CD14-positive monocyte (primary cell): ENCODE results near the gene IDH2. TPM values are rescaled to one million over a fixed set of nuclear protein-coding genes. Genes with fewer than 3 reads are reported as not detected.

Source experiments
- DNase-seq, 3 donors: peaks; one replicate each; pipeline ENCODE4 v3.0.0-alpha.2; 2011 to 2022
- H2AFZ ChIP-seq: 2 replicates; pipeline ENCODE4 v1.6.0; 2012; ENCODE audit warnings: mild to moderate bottlenecking, low read depth, low read length, inconsistent platforms; ENCODE audit not compliant: insufficient read depth, poor library complexity, severe bottlenecking
- H3K27ac ChIP-seq, 2 donors: 1 replicate in 1 of 2; 2 replicates in 1 of 2; pipeline ENCODE4 v1.5.1; 2012 to 2013; ENCODE audit warnings: low read length in 2 of 2, control low read depth in 1 of 2, inconsistent platforms in 1 of 2, low read depth in 1 of 2, mild to moderate bottlenecking in 1 of 2
- H3K27me3 ChIP-seq, 2 donors: one replicate each; pipeline versions ENCODE4 v1.6.0 to v1.6.1; 2011 to 2013; ENCODE audit warnings: low read length in 2 of 2; ENCODE audit not compliant: control insufficient read depth in 2 of 2, insufficient read depth in 2 of 2
- H3K36me3 ChIP-seq, 2 donors: replicated peaks in 1 of 2; 1 replicate in 1 of 2; 2 replicates in 1 of 2; pipeline versions ENCODE4 v1.5.1 to v1.6.1; 2012 to 2013; ENCODE audit warnings: low read length in 2 of 2, control low read depth in 1 of 2, inconsistent platforms in 1 of 2, mild to moderate bottlenecking in 1 of 2; ENCODE audit not compliant: insufficient read depth in 2 of 2, control insufficient read depth in 1 of 2
- H3K4me1 ChIP-seq, 2 donors: 1 replicate in 1 of 2; 2 replicates in 1 of 2; pipeline versions ENCODE4 v1.5.1 to v1.6.1; 2012 to 2013; ENCODE audit warnings: low read length in 2 of 2, control low read depth in 1 of 2, inconsistent platforms in 1 of 2, mild to moderate bottlenecking in 1 of 2, moderate library complexity in 1 of 2; ENCODE audit not compliant: insufficient read depth in 2 of 2, control insufficient read depth in 1 of 2
- H3K4me2 ChIP-seq: replicated peaks from 2 replicates; pipeline ENCODE3; 2012; ENCODE audit warnings: low read length, moderate library complexity, mild to moderate bottlenecking; ENCODE audit not compliant: poor library complexity, severe bottlenecking; ENCODE audit errors: extremely low read depth
- H3K4me3 ChIP-seq, 3 experiments: fragments of 200-600 bp in 1 of 3; sonication (generic) in 1 of 3; replicated peaks in 1 of 3; 1 replicate in 2 of 3; 2 replicates in 1 of 3; pipeline ENCODE4 v1.5.1; 2011 to 2013; ENCODE audit warnings: low read length in 3 of 3, mild to moderate bottlenecking in 3 of 3, control low read depth in 2 of 3, low read depth in 2 of 3, inconsistent platforms in 1 of 3, moderate library complexity in 1 of 3
- H3K79me2 ChIP-seq: 2 replicates; pipeline ENCODE4 v1.6.0; 2012; ENCODE audit warnings: mild to moderate bottlenecking, control low read depth, inconsistent platforms, low read length, moderate library complexity; ENCODE audit not compliant: insufficient read depth
- H3K9ac ChIP-seq: 2 replicates; pipeline ENCODE4 v1.6.0; 2017; ENCODE audit warnings: low read length, mild to moderate bottlenecking; ENCODE audit not compliant: insufficient read depth, poor library complexity, severe bottlenecking
- H3K9me3 ChIP-seq, 2 donors: replicated peaks in 1 of 2; 1 replicate in 1 of 2; 2 replicates in 1 of 2; pipeline versions ENCODE4 v1.5.1 to v1.6.1; 2012 to 2013; ENCODE audit warnings: low read length in 2 of 2, control low read depth in 1 of 2; ENCODE audit not compliant: control insufficient read depth in 1 of 2, insufficient read depth in 1 of 2
- H4K20me1 ChIP-seq: 2 replicates; pipeline ENCODE4 v1.6.0; 2012; ENCODE audit warnings: mild to moderate bottlenecking, low read length, control low read depth, moderate library complexity; ENCODE audit not compliant: insufficient read depth
- H3K27ac Mint-ChIP-seq, 7 donors: one replicate each; pipeline ENCODE4 v1.8.0; 2020; ENCODE audit warnings: mild to moderate bottlenecking in 7 of 7, mixed read lengths in 7 of 7, moderate library complexity in 6 of 7, inconsistent platforms in 2 of 7
- H3K27me3 Mint-ChIP-seq, 3 donors: one replicate each; pipeline ENCODE4 v1.8.0; 2021 to 2022; ENCODE audit warnings: low read depth in 3 of 3, mild to moderate bottlenecking in 3 of 3, mixed read lengths in 3 of 3, moderate library complexity in 3 of 3, inconsistent platforms in 1 of 3
- H3K36me3 Mint-ChIP-seq, 2 donors: one replicate each; pipeline ENCODE4 v1.8.0; 2020; ENCODE audit warnings: mixed read lengths in 2 of 2, inconsistent platforms in 1 of 2, mild to moderate bottlenecking in 1 of 2
- H3K4me1 Mint-ChIP-seq: one replicate; pipeline ENCODE4 v1.8.0; 2020; ENCODE audit warnings: mild to moderate bottlenecking, mixed read lengths
- H3K4me3 Mint-ChIP-seq, 2 donors: one replicate each; pipeline ENCODE4 v1.8.0; 2020; ENCODE audit warnings: mild to moderate bottlenecking in 2 of 2, mixed read lengths in 2 of 2, moderate library complexity in 1 of 2
- H3K9me3 Mint-ChIP-seq, 7 donors: one replicate each; pipeline ENCODE4 v1.8.0; 2020 to 2022; ENCODE audit warnings: mixed read lengths in 7 of 7, mild to moderate bottlenecking in 6 of 7, moderate library complexity in 6 of 7, inconsistent platforms in 2 of 7
- WGBS: methylation state at CpG from one replicate; pipeline ENCODE4 v1.1.5; 2013; ENCODE audit warnings: missing lambda C conversion rate; ENCODE audit not compliant: insufficient coverage; 5-methylcytosine and 5-hydroxymethylcytosine counted together
- intact Hi-C, 2 donors: fragments of 100-400 bp; cut with micrococcal nuclease; formaldehyde crosslinking; loops; one replicate each; pipeline versions ENCODE4 v1.15.0 to v1.15.1; 2023
- polyA plus RNA-seq, 3 donors: library from polyadenylated mRNA; depleted of rRNA in 1 of 3; unstranded in 2 of 3; stranded (reverse) in 1 of 3; fragments of 300-500 nt in 2 of 3; fragments of >200 nt in 1 of 3; fragmentation: Illumina TruSeq in 2 of 3; gene quantifications; 1 replicate in 2 of 3; 2 replicates in 1 of 3; pipeline ENCODE4 v1.2.3, GENCODE V29; 2012 to 2021
- TF ChIP-seq, protein P1 (sequence below): fragments of 200-600 bp; IDR thresholded peaks from one replicate; pipeline ENCODE4 v1.8.0; 2022; ENCODE audit warnings: antibody characterized with exemption, mild to moderate bottlenecking

IDH2 gene
- polyA plus RNA-seq, 3 donors: 40.6 to 115 (median 82.2) TPM

DNA sequence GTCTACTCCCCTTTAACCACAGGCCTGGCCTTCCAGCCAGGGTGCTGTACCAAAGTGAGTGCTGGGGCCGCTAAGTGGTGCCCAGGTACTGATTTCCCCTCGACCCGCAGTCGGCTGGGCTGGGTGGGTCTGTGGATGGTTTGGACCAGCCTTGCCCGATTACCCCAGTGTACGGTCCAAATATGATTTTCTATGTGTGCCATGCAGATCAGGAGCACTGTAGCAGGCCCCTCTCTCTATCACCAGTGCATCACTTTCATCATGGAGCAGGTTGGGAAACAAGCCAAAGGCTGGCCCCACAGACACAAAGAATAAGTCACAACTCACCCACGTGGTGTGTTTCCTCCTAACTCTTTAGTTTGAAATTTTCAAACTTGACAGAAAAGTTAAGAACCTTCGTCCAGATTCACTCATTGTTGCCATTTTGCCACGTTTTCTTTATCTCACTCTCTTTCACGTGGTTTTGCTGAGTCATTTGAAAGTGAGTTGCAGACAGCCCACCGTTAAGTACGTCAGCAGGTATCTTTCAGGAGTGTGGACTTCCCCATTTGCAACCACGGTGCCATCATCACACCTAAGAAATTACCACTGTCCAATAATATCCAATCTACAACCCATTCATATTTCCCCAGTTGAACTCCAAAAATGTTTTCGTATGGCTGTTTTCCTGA is 64.2 kb downstream of the IDH2 start:
- Mint-ChIP-seq H3K4me3 (no peak overlapping the region), H3K27me3 (peaks cover 0 to 2% (median 2%) of the 10 kb centered on the region in 3 donors), H3K36me3 (peaks cover 17 to 36% of the 10 kb centered on the region in 2 donors), H3K4me1 (peaks cover 87% of the 10 kb centered on the region), H3K27ac (peak overlapping the region; percentile 93 to 99 (median 98)), H3K9me3 (no peaks in the 10 kb centered on the region)
- Histone ChIP-seq H3K4me3 (peak overlapping the region in 1 of 3 experiments; percentile 39), H3K9me3 (no peaks in the 10 kb centered on the region), H3K36me3 (peaks cover 7 to 12% of the 10 kb centered on the region in 2 donors), H3K4me2 (peak overlapping the region; percentile 2), H2AFZ (no peak overlapping the region), H3K27ac (peak overlapping the region; percentile 91 to 97), H3K9ac (no peak overlapping the region), H3K4me1 (peaks cover 80 to 89% of the 10 kb centered on the region in 2 donors), H3K79me2 (peaks cover 81% of the 10 kb centered on the region), H4K20me1 (no peaks in the 10 kb centered on the region), H3K27me3 (no peaks in the 10 kb centered on the region)
- intact Hi-C loops: loop anchor here (5.0 to 10.0 kb wide), 3 partner anchors 34 to 63 kb away; partner anchors contain the start of gene ZNF710 (in 1 of the 2)
- TF ChIP-seq, protein P1, sequence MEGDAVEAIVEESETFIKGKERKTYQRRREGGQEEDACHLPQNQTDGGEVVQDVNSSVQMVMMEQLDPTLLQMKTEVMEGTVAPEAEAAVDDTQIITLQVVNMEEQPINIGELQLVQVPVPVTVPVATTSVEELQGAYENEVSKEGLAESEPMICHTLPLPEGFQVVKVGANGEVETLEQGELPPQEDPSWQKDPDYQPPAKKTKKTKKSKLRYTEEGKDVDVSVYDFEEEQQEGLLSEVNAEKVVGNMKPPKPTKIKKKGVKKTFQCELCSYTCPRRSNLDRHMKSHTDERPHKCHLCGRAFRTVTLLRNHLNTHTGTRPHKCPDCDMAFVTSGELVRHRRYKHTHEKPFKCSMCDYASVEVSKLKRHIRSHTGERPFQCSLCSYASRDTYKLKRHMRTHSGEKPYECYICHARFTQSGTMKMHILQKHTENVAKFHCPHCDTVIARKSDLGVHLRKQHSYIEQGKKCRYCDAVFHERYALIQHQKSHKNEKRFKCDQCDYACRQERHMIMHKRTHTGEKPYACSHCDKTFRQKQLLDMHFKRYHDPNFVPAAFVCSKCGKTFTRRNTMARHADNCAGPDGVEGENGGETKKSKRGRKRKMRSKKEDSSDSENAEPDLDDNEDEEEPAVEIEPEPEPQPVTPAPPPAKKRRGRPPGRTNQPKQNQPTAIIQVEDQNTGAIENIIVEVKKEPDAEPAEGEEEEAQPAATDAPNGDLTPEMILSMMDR: no peak
- peak; percentile 64 to 75 (median 73) for DNase-seq
- 20% methylated on average over 7 of the region's 14 CpGs for WGBS

DNA sequence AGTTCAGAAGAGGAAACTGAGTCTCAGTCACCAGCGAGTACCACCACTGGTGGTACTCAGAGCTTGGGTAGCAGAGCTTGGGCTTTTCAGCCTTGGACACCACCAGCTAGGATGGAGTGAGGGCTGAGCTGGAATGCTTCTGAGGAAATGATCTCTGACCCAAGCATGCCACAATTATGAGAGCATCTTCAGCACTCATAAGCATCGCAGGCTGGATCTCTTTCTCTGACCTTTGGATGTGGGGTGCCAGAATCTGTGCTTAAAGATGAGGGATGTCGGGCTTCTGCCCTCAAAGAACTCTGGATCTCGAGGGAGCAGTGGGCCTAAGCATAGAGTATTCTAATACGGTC is 64.8 kb downstream of the IDH2 start:
- H3K79me2 ChIP-seq: peaks cover 81% of the 10 kb centered on the region
- H3K4me1 Mint-ChIP-seq: peaks cover 90% of the 10 kb centered on the region
- H3K4me3 Mint-ChIP-seq: no peak overlapping the region
- H4K20me1 ChIP-seq: no peaks in the 10 kb centered on the region
- no peak overlapping the region for H2AFZ ChIP-seq
- H3K9me3 Mint-ChIP-seq: no peaks in the 10 kb centered on the region
- H3K36me3 Mint-ChIP-seq: peaks cover 17 to 34% of the 10 kb centered on the region in 2 donors
- 100% methylated on average over 5 of the region's 5 CpGs for WGBS
- peaks cover 0 to 2% (median 2%) of the 10 kb centered on the region in 3 donors for H3K27me3 Mint-ChIP-seq
- H3K4me2 ChIP-seq: peak overlapping the region; percentile 1
- H3K9ac ChIP-seq: no peak overlapping the region
- H3K9me3 ChIP-seq: no peaks in the 10 kb centered on the region
- intact Hi-C loops: loop anchor here (5.0 to 10.0 kb wide), 3 partner anchors 35 to 63 kb away; partner anchors contain the start of gene ZNF710 (in 1 of the 2)
- DNase-seq: no peak
- peak overlapping the region in 1 of 3 experiments; percentile 39 for H3K4me3 ChIP-seq
- TF ChIP-seq, protein P1: no peak
- peaks cover 83 to 91% of the 10 kb centered on the region in 2 donors for H3K4me1 ChIP-seq
- no peaks in the 10 kb centered on the region for H3K27me3 ChIP-seq
- H3K27ac ChIP-seq: peak overlapping the region; percentile 91 to 97
- H3K27ac Mint-ChIP-seq: peak overlapping the region; percentile 93 to 99 (median 98)
- peaks cover 1 to 6% of the 10 kb centered on the region in 2 donors for H3K36me3 ChIP-seq
